CD4-positive, alpha-beta T cell (primary cell): ENCODE measurements around the gene OLFML2B. TPM values are rescaled to one million over a fixed set of nuclear protein-coding genes. Genes with fewer than 3 reads are reported as not detected.

Source experiments
- ATAC-seq: fragments of 200-7000 bp; cut with Tn5 transposase; one replicate; pipeline ENCODE4 v1.10.0; 2022; ENCODE audit warnings: mild to moderate bottlenecking; ENCODE audit not compliant: poor library complexity
- CTCF ChIA-PET: fragments of 350-600 bp; sonication (Branson Sonifier 250); formaldehyde crosslinking; loops from one replicate; lab custom pipeline; 2021; ENCODE audit warnings: antibody characterized with exemption, inconsistent platforms; lab: Charles Lee
- POLR2A ChIA-PET: fragments of 350-600 bp; sonication (Branson Sonifier 250); formaldehyde crosslinking; loops from one replicate; lab custom pipeline; 2021; ENCODE audit warnings: antibody characterized with exemption, inconsistent platforms; lab: Charles Lee
- DNase-seq, 14 experiments: peaks; one replicate each; pipeline ENCODE4 v3.0.0-alpha.2; 2013 to 2020; ENCODE audit warnings: mixed read lengths in 2 of 14
- H3K27ac ChIP-seq, 2 donors: one replicate each; pipeline versions ENCODE4 v1.5.1 to v1.7.0; 2013; ENCODE audit warnings: low read length in 2 of 2, low read depth in 1 of 2, mild to moderate bottlenecking in 1 of 2
- H3K27me3 ChIP-seq, 2 experiments: 1 replicate in 1 of 2; 2 replicates in 1 of 2; pipeline versions ENCODE4 v1.6.1 to v1.7.0; 2013; ENCODE audit warnings: low read length in 2 of 2, control low read depth in 1 of 2, mild to moderate bottlenecking in 1 of 2, moderate library complexity in 1 of 2; ENCODE audit not compliant: insufficient read depth in 2 of 2, control insufficient read depth in 1 of 2
- H3K36me3 ChIP-seq: one replicate; pipeline ENCODE4 v1.6.1; 2013; ENCODE audit warnings: low read length, control low read depth; ENCODE audit not compliant: insufficient read depth
- H3K4me1 ChIP-seq: one replicate; pipeline ENCODE4 v1.6.1; 2013; ENCODE audit warnings: low read length, control low read depth; ENCODE audit not compliant: insufficient read depth
- H3K4me3 ChIP-seq: one replicate; pipeline ENCODE4 v1.5.1; 2013; ENCODE audit warnings: mild to moderate bottlenecking, low read length, moderate library complexity
- H3K9me3 ChIP-seq, 2 experiments: 1 replicate in 1 of 2; 2 replicates in 1 of 2; pipeline versions ENCODE4 v1.6.1 to v1.7.0; 2013; ENCODE audit warnings: low read length in 2 of 2, mild to moderate bottlenecking in 2 of 2, control low read depth in 1 of 2, moderate library complexity in 1 of 2; ENCODE audit not compliant: control insufficient read depth in 1 of 2, insufficient read depth in 1 of 2
- H3K27ac Mint-ChIP-seq: one replicate; pipeline ENCODE4 v1.8.0; 2020; ENCODE audit warnings: mixed read lengths
- H3K27me3 Mint-ChIP-seq: one replicate; pipeline ENCODE4 v1.8.0; 2021; ENCODE audit warnings: mixed read lengths
- H3K36me3 Mint-ChIP-seq: one replicate; pipeline ENCODE4 v1.8.0; 2021; ENCODE audit warnings: low read depth, mixed read lengths
- H3K4me1 Mint-ChIP-seq: one replicate; pipeline ENCODE4 v1.8.0; 2021; ENCODE audit warnings: low read depth, mixed read lengths
- H3K4me3 Mint-ChIP-seq: one replicate; pipeline ENCODE4 v1.8.0; 2020; ENCODE audit warnings: mild to moderate bottlenecking, mixed read lengths
- H3K9me3 Mint-ChIP-seq: one replicate; pipeline ENCODE4 v1.8.0; 2020; ENCODE audit warnings: mixed read lengths
- CTCF ChIP-seq: fragments of 200-600 bp; IDR thresholded peaks from one replicate; pipeline ENCODE4 v1.8.0; 2022; ENCODE audit warnings: antibody characterized with exemption, mild to moderate bottlenecking
- intact Hi-C, 2 experiments: fragments of 100-400 bp; cut with DNase I in 1 of 2; cut with micrococcal nuclease in 1 of 2; formaldehyde crosslinking; loops; one replicate each; pipeline versions ENCODE4 v1.15.1 to v1.9.0; 2023 to 2025; cut with DNase I, micrococcal nuclease
- total RNA-seq, 174 experiments: library from RNA in 2 of 174; stranded (reverse) in 2 of 174; gene quantifications; one replicate each; pipeline ENCODE4 v1.2.3 and lab custom pipeline; 2021 to 2026

The OLFML2B gene
- total RNA-seq, 2 experiments from 2014 or later, result 0.08 TPM; not detected in 1

DNA sequence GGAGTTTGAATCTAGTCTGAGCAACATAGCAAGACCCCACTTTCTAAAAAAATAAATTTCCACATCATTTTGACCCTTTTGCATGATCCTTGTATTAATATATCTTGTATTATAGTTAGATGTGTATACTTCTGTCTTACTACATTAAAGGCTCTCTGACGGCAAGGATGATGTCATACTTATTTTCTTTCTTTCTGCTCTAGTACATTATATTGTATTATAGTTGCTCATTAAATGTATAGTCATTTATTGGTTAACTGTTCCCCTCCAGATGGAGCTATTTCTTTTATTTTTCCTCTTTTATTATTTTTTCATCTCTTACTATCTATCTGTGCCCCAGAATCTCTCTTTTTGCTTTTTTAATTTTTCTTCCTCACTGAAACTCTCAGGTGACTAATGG lies 15.0 kb upstream of the OLFML2B start:
- Mint-ChIP-seq H3K36me3 (no peaks in the 10 kb centered on the region), H3K9me3 (no peaks in the 10 kb centered on the region), H3K4me3 (no peak overlapping the region), H3K4me1 (no peaks in the 10 kb centered on the region), H3K27me3 (peaks cover 5% of the 10 kb centered on the region), H3K27ac (no peak overlapping the region)
- Histone ChIP-seq H3K4me3 (no peak overlapping the region), H3K9me3 (peaks cover 0 to 7% of the 10 kb centered on the region in 2 experiments), H3K36me3 (no peaks in the 10 kb centered on the region), H3K27me3 (peaks cover 4 to 11% of the 10 kb centered on the region in 2 experiments), H3K27ac (no peak overlapping the region), H3K4me1 (peaks cover 5% of the 10 kb centered on the region)
- intact Hi-C loops, result loop anchor here in 1 of 2 experiments (10.0 kb wide), 1 partner anchor 554 kb away; no protein-coding TSS in a partner anchor
- DNase-seq, result no peak
- ATAC-seq, result no peak
- TF ChIP-seq CTCF, result no peak
- CTCF ChIA-PET, result interaction anchor here (1.3 kb wide), 1 partner anchor 246 kb away, joined by 3 read pairs; no protein-coding TSS in a partner anchor
- POLR2A ChIA-PET, result no interaction called here

DNA sequence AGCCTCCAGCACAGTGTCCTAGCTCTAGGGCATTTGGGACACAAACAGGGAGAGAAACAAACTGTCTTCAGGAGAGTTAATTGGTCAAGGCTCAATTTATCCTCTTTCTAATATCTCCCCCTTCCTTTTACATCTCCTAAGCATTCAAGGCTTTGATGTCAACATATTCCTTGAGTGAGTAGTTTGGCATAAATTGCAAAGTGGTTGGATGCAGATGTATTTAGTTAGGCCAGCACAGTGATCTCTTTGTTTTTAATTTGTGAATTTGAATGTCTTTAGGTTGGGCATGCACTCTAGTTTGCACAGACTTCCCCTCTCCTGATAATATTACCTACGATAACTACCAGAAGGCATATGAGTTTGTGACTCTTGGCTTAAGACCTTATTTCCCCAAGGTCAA lies 12.5 kb upstream of the OLFML2B start:
- POLR2A ChIA-PET, result interaction anchor here (1.3 kb wide), 2 partner anchors 244 to 287 kb away, joined by 5 to 16 read pairs; partner anchors contain the start of gene DUSP12
- Mint-ChIP-seq H3K36me3 (no peaks in the 10 kb centered on the region), H3K27me3 (peaks cover 19% of the 10 kb centered on the region), H3K27ac (no peak overlapping the region), H3K4me1 (no peaks in the 10 kb centered on the region), H3K4me3 (no peak overlapping the region), H3K9me3 (no peaks in the 10 kb centered on the region)
- Histone ChIP-seq H3K4me3 (no peak overlapping the region), H3K36me3 (no peaks in the 10 kb centered on the region), H3K27me3 (peaks cover 4 to 5% of the 10 kb centered on the region in 2 experiments), H3K27ac (no peak overlapping the region), H3K4me1 (peaks cover 5% of the 10 kb centered on the region), H3K9me3 (no peaks in the 10 kb centered on the region)
- ATAC-seq (no peak), DNase-seq (no peak)
- CTCF ChIA-PET, result interaction anchor here (0.6 to 4.0 kb wide), 4 partner anchors 17 to 812 kb away, joined by 3 to 47 read pairs (median 4); partner anchors contain the start of gene DUSP12
- TF ChIP-seq CTCF, result no peak
- intact Hi-C loops, result loop anchor here in 1 of 2 experiments (10.0 kb wide), 1 partner anchor 551 kb away; no protein-coding TSS in a partner anchor

GRCh38 chr1:162035241-162035640 lies 11.6 kb upstream of the OLFML2B start:
- CTCF ChIA-PET, result interaction anchor here (4.0 kb wide), 1 partner anchor 242 kb away, joined by 47 read pairs; no protein-coding TSS in a partner anchor

More at GRCh38 chr1:162035241-162035640, 11.6 kb upstream of the OLFML2B start:
- no peaks in the 10 kb centered on the region for H3K4me1 Mint-ChIP-seq
- no peaks in the 10 kb centered on the region for H3K9me3 ChIP-seq
- no peaks in the 10 kb centered on the region for H3K36me3 ChIP-seq
- TF ChIP-seq CTCF, result no peak
- H3K27me3 ChIP-seq, result peaks cover 2 to 4% of the 10 kb centered on the region in 2 experiments
- H3K36me3 Mint-ChIP-seq, result no peaks in the 10 kb centered on the region
- POLR2A ChIA-PET, result no interaction called here
- H3K4me3 Mint-ChIP-seq, result no peak overlapping the region
- no peak overlapping the region for H3K27ac ChIP-seq
- H3K27me3 Mint-ChIP-seq, result peaks cover 19% of the 10 kb centered on the region
- no peak for DNase-seq
- ATAC-seq, result no peak
- H3K4me3 ChIP-seq, result no peak overlapping the region
- H3K9me3 Mint-ChIP-seq, result no peaks in the 10 kb centered on the region
- no peak overlapping the region for H3K27ac Mint-ChIP-seq
- intact Hi-C loops, result loop anchor here in 1 of 2 experiments (10.0 kb wide), 1 partner anchor 550 kb away; no protein-coding TSS in a partner anchor
- H3K4me1 ChIP-seq, result peaks cover 5% of the 10 kb centered on the region
